Activated T-helper 1 cell treated with Interleukin-2 at 50 U/mL for 16 hours (primary cell): ENCODE measurements around the gene ITIH1.
"Not testable (repeated sequence)": the region's sequence is repeated elsewhere in the genome, so short reads cannot be mapped to it uniquely, and the experiment has no call there.

Source experiments
- DNase-seq: peaks from one replicate; pipeline ENCODE4 v3.0.0-alpha.2; 2020; ENCODE audit warnings: low read depth

ITIH1 gene

GRCh38 chr3:52774901-52775864 lies 2.2 kb upstream of the ITIH1 start:
- DNase-seq = no peak

- no peak for DNase-seq
Observed at GRCh38 chr3:52775877-52776276, 1.5 kb upstream of the ITIH1 start.

GRCh38 chr3:52776486-52776885 lies 913 bp upstream of the ITIH1 start:
- not testable (repeated sequence) for DNase-seq

- no peak for DNase-seq
Observed at GRCh38 chr3:52777959-52778805, 783 bp downstream of the ITIH1 start.

GRCh38 chr3:52779011-52779836 lies 1.8 kb downstream of the ITIH1 start:
- no peak for DNase-seq

- DNase-seq = no peak
Observed at GRCh38 chr3:52779837-52780585, 2.6 kb downstream of the ITIH1 start.

GRCh38 chr3:52781741-52782140 lies 4.3 kb downstream of the ITIH1 start:
- no peak for DNase-seq

- DNase-seq = no peak
Observed at GRCh38 chr3:52782412-52783210, 5.2 kb downstream of the ITIH1 start.

GRCh38 chr3:52783211-52783555 lies 5.8 kb downstream of the ITIH1 start:
- no peak for DNase-seq

- no peak for DNase-seq
Observed at GRCh38 chr3:52784021-52784621, 6.7 kb downstream of the ITIH1 start.

GRCh38 chr3:52784931-52785590 lies 7.7 kb downstream of the ITIH1 start:
- DNase-seq = no peak

GRCh38 chr3:52786330-52787215 lies 9.2 kb downstream of the ITIH1 start:
- no peak for DNase-seq

- no peak for DNase-seq
Observed at GRCh38 chr3:52787246-52787645, 9.8 kb downstream of the ITIH1 start.

GRCh38 chr3:52787672-52788625 lies 10.6 kb downstream of the ITIH1 start:
- no peak for DNase-seq

GRCh38 chr3:52788890-52789745 lies 11.7 kb downstream of the ITIH1 start:
- no peak for DNase-seq

GRCh38 chr3:52789746-52790040 lies 12.3 kb downstream of the ITIH1 start:
- DNase-seq = no peak

GRCh38 chr3:52790337-52790736 lies 12.9 kb downstream of the ITIH1 start:
- no peak for DNase-seq
